ENCODE measurements around the gene RABL6.

DNA sequence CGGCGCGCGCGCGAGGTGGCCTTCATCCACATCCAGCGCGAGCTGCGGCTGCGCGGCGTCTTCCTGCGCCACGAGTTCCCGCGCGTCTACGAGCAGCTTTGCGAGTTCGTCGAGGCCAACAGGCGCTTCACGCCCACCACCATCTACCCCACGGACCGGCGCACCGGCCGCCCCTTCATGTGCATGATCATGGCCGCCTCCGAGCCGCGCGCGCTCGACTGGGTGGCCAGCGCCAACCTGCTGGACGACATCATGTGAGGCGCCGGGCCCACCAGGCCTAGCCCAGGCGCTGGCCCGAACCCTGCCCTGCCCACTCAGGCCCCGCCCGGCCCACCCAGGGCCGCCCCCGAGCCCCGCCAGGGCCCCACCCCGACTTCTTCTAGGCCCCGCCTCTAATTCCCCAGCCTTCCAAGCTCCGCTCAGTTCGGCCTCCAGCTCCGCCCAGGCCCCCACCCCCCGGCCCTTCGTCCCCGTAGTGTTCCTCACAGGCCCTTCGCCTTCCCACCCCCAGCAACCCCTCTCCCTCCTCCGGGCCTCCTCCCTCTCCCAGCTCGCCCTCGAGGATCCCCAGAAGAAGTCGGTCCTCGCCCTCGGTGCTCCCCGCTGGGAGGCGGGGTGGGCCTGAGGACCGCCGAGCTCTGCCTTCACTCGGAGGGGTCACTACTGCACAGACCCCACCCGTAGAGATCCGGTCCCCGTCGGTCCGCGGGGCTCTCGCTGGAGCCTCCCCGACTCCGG is 39.5 kb downstream of the RABL6 start:
- TF ChIP-seq CTCF (IDR thresholded peaks at IDR 0.05) (no peak), POLR2A (IDR thresholded peaks at IDR 0.05) (no peak), POLR2AphosphoS5 (IDR thresholded peaks at IDR 0.05) (no peak)

All from breast epithelium (tissue), 3 donors.